ENCODE data around the gene RASSF10.

DNA sequence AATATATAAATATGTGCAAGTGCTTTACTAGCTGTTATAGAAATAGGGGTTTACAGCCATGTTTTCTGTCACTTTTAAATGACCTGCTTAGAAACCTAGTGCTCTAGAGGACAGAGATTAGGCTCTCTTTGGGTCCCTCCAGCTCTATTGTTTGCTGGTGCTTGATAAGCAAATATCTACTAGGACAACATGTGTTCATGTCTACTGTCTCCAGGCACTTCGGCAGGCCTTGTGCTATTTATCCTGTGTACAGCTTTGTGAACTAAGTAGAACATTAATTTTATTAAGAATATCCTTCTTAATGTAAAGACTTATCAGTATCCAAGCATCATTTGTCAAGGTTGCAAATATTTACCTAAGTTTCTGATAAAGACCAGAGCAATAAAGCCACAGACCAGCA lies 11.9 kb upstream of the RASSF10 start:
- TF ChIP-seq TAF1 (IDR thresholded peaks at IDR 0.05; ENCODE audit: low read depth): no peak
- TF ChIP-seq EGR1 (IDR thresholded peaks at IDR 0.05): no peak
- TF ChIP-seq, protein P1, sequence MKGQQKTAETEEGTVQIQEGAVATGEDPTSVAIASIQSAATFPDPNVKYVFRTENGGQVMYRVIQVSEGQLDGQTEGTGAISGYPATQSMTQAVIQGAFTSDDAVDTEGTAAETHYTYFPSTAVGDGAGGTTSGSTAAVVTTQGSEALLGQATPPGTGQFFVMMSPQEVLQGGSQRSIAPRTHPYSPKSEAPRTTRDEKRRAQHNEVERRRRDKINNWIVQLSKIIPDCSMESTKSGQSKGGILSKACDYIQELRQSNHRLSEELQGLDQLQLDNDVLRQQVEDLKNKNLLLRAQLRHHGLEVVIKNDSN (IDR thresholded peaks at IDR 0.05): no peak
- no peak for TF ChIP-seq CEBPB (IDR thresholded peaks at IDR 0.05)
- TF ChIP-seq, protein P2, sequence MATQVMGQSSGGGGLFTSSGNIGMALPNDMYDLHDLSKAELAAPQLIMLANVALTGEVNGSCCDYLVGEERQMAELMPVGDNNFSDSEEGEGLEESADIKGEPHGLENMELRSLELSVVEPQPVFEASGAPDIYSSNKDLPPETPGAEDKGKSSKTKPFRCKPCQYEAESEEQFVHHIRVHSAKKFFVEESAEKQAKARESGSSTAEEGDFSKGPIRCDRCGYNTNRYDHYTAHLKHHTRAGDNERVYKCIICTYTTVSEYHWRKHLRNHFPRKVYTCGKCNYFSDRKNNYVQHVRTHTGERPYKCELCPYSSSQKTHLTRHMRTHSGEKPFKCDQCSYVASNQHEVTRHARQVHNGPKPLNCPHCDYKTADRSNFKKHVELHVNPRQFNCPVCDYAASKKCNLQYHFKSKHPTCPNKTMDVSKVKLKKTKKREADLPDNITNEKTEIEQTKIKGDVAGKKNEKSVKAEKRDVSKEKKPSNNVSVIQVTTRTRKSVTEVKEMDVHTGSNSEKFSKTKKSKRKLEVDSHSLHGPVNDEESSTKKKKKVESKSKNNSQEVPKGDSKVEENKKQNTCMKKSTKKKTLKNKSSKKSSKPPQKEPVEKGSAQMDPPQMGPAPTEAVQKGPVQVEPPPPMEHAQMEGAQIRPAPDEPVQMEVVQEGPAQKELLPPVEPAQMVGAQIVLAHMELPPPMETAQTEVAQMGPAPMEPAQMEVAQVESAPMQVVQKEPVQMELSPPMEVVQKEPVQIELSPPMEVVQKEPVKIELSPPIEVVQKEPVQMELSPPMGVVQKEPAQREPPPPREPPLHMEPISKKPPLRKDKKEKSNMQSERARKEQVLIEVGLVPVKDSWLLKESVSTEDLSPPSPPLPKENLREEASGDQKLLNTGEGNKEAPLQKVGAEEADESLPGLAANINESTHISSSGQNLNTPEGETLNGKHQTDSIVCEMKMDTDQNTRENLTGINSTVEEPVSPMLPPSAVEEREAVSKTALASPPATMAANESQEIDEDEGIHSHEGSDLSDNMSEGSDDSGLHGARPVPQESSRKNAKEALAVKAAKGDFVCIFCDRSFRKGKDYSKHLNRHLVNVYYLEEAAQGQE (IDR thresholded peaks at IDR 0.05; ENCODE audit: low read depth): no peak
- TF ChIP-seq ZBTB7A (IDR thresholded peaks at IDR 0.05; ENCODE audit: low read depth): no peak
- TF ChIP-seq EP300 (IDR thresholded peaks at IDR 0.05; ENCODE audit: borderline replicate concordance): no peak
